ENCODE results near the gene PGAP3.

DNA sequence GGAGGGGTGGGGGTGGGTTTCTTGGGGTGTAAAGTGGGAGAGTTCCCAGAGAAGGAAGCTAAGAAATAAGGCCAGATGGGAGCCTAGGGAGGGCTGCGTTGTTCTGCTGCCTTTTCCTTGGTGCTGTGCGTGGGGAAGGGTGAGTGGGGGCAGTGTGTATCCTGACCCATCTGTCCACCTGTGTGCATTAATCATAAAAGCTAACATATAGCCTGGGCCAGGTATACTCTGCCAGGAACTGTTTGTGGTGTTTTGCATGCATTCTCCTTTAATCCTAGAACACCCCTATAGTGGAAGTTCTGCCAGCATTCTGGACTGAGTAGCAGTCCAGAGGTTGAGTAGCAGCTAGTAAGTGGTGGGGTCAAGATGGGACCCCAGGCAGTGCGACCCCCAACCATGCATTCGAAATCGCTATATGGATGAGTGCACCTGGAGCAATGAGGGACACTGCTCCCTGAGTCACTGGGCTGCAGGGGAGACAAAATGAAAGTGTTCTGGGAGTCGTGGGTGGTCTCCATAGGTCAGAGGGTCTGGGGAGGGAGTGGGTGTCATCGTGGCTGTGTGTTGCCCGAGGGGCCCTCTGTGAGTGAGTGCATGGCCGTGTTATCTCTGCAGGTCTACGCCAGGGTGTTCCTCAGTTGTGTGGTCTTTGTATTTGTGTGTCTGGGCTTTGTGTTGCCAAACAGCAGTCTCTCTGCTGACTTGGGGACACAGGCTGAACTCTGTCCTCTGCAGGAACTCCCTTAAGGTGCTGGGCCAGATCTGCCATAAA is 13.3 kb upstream of the PGAP3 start:
- TF ChIP-seq CTCF (IDR thresholded peaks at IDR 0.05) (no peak), POLR2A (IDR thresholded peaks at IDR 0.05) (no peak)

All from upper lobe of left lung (tissue), 4 donors.